NCI-H146 treated with DMSO at 0.1 percent for 48 hours (cell line): ENCODE results near the gene GNAI1.

Experiments used
- DNase-seq: peaks from one replicate; lab custom pipeline; 2025; ENCODE audit not compliant: unreplicated experiment; lab: John Stamatoyannopoulos, UW

GNAI1 gene

DNA sequence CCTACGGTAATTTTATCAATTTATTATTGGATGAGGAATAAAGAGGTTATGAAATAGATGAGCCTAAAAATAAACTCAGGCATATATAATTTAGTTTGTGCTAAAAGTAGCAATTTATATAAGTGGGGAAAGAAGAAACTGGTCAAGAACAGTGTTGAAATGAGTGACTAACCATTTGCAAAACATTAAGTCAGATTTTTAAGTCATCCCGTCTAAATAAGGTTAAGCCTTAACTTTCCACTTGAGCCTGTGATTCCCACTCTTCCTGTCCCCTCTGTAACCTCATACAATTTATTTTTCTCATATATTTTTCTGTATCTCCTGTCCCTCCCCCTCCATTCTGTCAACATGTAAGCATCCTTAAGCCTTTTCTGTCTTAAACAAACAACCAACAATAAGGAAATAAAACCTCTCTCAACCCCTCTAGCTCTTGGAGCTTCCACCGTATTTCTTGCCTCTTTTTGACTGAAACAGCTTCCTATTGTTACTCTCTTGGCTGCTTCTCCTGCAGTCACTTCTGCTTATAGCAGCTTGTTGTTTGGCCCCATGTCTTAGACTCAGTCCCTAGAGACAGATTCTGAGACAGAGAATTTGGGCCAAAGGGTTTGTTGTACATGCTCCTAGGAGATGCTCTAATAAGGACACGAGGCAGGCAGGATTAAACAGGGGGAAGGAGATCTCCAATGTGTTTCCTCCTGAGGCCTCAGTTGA is 109.7 kb downstream of the GNAI1 start:
- DNase-seq: no peak

DNA sequence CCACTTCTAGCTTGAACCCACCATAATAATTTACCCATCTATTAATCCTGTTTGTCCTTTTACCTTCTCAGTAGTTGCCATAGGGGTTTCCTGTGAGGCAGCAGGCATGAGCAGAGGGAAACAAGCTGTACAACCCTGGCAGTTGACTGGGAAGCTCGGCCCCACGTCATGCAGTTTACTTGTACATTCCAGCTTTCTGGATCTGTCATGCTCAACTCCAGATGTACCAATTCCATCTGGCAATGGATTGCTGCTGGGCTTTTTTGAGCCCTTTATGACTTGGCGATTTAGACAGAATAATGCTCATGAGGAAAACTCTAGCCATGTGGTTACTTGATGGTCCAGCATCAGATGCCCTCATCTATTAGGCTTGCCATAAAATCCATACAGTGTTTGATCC is 112.5 kb downstream of the GNAI1 start:
- no peak for DNase-seq

GRCh38 chr7:80247891-80248290 is 113.3 kb downstream of the GNAI1 start:
- no peak for DNase-seq

- DNase-seq: no peak
Observed at GRCh38 chr7:80249184-80249583, 114.6 kb downstream of the GNAI1 start.

GRCh38 chr7:80249619-80250295 is 115.1 kb downstream of the GNAI1 start:
- DNase-seq: no peak

- no peak for DNase-seq
Observed at GRCh38 chr7:80253237-80253636, 118.6 kb downstream of the GNAI1 start.

GRCh38 chr7:80253653-80254052 is 119.0 kb downstream of the GNAI1 start:
- DNase-seq: no peak

- no peak for DNase-seq
Observed at GRCh38 chr7:80255656-80256055, 121.0 kb downstream of the GNAI1 start.

DNA sequence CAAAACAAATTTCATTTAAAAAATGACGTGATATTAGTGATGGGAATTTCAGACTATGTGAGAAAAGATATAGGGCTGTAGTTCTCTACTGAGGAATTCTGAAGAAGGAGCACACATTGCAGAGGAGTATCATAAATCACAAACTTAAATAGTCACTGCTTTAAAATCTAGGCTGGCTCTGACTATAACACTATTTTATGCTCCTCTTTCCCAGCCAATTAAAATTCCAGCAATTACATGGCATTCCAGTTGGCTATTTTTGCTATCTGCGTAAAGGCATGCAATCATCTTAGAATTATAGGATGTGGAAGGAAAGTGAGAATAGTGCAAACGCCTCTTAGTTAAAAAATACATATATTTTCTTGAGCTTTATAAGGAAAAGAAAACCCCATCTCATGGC is 123.1 kb downstream of the GNAI1 start:
- no peak for DNase-seq

DNA sequence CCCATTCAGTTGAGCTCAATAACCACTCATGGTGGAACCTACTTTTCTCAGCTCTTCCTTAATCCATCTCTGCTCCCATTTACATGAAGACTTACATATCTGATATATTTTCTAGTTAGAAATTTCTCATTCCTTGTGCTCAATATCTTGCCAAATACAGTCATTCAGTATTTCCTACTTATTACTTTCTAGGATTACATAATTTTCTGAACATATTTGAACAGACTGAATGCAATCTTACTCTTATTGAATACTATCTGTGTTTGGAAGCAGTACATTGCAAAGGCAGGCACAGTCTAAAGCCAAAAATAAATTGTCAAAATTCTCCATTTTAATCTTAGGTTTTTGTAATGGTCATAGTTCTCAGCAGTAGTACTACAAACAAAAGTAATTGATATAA is 126.0 kb downstream of the GNAI1 start:
- no peak for DNase-seq

DNA sequence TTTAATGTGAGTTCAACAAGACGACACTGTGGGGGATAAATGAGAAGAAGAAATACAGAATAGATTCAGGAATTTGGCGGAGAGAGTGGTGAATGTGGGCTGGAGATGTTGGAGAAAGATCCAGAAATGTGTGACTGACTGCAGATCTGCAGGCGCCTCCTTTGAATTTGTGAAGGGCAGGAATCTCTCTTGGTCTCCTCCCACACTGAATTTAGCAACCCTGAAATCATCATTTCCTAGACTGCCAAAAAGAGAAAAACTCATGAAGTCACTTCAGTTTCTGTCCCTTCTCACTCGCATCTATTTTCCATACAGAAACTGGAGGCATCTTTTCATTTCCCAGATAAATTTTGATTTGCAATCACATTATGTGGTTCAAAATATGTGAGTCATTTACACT is 128.7 kb downstream of the GNAI1 start:
- DNase-seq: no peak

DNA sequence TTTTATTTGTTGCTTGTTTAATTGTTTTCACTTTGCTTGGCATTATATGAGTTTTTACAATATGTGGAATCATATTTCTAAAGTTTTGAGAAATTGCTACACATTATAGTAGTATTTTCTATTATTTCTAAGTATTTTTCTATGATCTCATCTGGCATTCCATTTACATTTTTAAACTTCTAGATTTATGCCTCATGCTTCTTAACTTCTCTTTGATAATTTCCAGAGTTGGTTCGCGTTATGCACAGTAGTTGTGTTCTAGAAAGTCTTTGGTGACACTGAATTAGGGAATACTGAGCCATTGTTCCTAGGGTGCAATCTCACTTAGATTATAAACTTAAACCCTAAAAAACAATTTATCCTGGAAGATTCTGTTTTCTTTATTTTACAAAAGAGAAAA is 129.2 kb downstream of the GNAI1 start:
- no peak for DNase-seq

GRCh38 chr7:80264769-80265495 is 130.3 kb downstream of the GNAI1 start:
- no peak for DNase-seq

- no peak for DNase-seq
Observed at GRCh38 chr7:80272560-80273239, 138.1 kb downstream of the GNAI1 start.

- no peak for DNase-seq
Observed at GRCh38 chr7:80273327-80273726, 138.7 kb downstream of the GNAI1 start.

DNA sequence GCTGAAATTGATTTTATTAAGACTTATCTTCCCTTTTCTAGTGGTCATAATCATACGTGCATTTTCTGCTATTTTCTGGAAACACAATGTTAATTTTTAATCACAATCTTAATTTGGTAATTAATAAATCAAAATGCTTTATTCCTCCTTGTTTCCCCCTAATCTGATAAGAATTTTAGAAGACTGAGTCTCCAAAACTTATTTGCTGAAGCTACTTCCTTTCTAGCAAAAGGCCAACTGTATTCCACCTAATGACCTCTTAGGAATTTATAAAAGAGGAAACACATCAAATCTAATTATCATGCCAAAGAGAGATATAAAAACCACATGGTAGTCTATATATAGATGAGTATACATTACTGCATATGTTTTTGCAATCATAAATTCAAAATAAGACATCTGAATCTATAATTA is 140.6 kb downstream of the GNAI1 start:
- no peak for DNase-seq
